ENCODE results near the gene ITPKC.

- TF ChIP-seq ZFP3 (CRISPR knock-in tag; IDR thresholded peaks at IDR 0.05) (no peak), CREB5 (CRISPR knock-in tag; IDR thresholded peaks at IDR 0.05; ENCODE audit: low read depth) (no peak), ZNF70 (CRISPR knock-in tag; IDR thresholded peaks at IDR 0.05) (no peak), OSR1 (CRISPR knock-in tag; IDR thresholded peaks at IDR 0.05) (no peak), PATZ1 (CRISPR knock-in tag; IDR thresholded peaks at IDR 0.05; ENCODE audit: borderline replicate concordance) (no peak), ARNTL (CRISPR knock-in tag; IDR thresholded peaks at IDR 0.05; ENCODE audit: borderline replicate concordance, low read depth) (no peak), TSHZ2 (CRISPR knock-in tag; IDR thresholded peaks at IDR 0.05) (no peak), PPARA (CRISPR knock-in tag; IDR thresholded peaks at IDR 0.05; ENCODE audit: borderline replicate concordance) (no peak), ZFP30 (CRISPR knock-in tag; IDR thresholded peaks at IDR 0.05) (no peak), CSDC2 (CRISPR knock-in tag; IDR thresholded peaks at IDR 0.05) (no peak), CSRNP3 (CRISPR knock-in tag; IDR thresholded peaks at IDR 0.05) (no peak)
These were observed 68.6 kb downstream of the ITPKC start for GRCh38 chr19:40785526-40785925.
